Measurements from ENCODE around the gene ZDHHC4. TPM values are rescaled to one million over a fixed set of nuclear protein-coding genes. Genes with fewer than 3 reads are reported as not detected.

The ZDHHC4 gene
- total and polyA plus RNA-seq, 2 of the 13 experiments (the other 11 are each of a cell fraction or from before 2014, with no cell fraction given) = 83.2 to 188 TPM

GRCh38 chr7:6577369-6578113, at the start of gene ZDHHC4 (continued):
- TF ChIP-seq ZFP82 (CRISPR knock-in tag; IDR thresholded peaks at IDR 0.05; ENCODE audit: borderline replicate concordance) (peak; percentile 72; the same call in 1 of the 2 replicates), ZNF331 (CRISPR knock-in tag; IDR thresholded peaks at IDR 0.05) (peak; percentile 84), ATF4 (CRISPR knock-in tag; IDR thresholded peaks at IDR 0.05) (peak in 1 of 2 experiments; percentile 69; a peak in 2 of 4 replicates), CEBPG (CRISPR knock-in tag; IDR thresholded peaks at IDR 0.05) (peak; percentile 27; the same call in 1 of the 2 replicates), ZIK1 (CRISPR knock-in tag; IDR thresholded peaks at IDR 0.05; ENCODE audit: borderline replicate concordance, low read depth) (peak; percentile 31; the same call in 1 of the 2 replicates), ZNF160 (CRISPR knock-in tag; IDR thresholded peaks at IDR 0.05) (peak; percentile 40; the same call in 1 of the 2 replicates), MAFK (conservative IDR thresholded peaks at IDR 0.05 in 1 of 2, IDR thresholded peaks at IDR 0.05 in 1 of 2; ENCODE audit: low read length in 2 of 2) (no peak), NONO (IDR thresholded peaks at IDR 0.05) (no peak), NONO (CRISPR knock-in tag; conservative IDR thresholded peaks at IDR 0.05) (peak; percentile 55; the same call in 1 of the 2 replicates), ARHGAP35 (CRISPR knock-in tag; IDR thresholded peaks at IDR 0.05; ENCODE audit: borderline replicate concordance) (0 out of 2 replicates have a peak, but pooled peaks have one; percentile 64), ZNF143 (CRISPR knock-in tag; IDR thresholded peaks at IDR 0.05) (peak; percentile 48), ZNF205 (CRISPR knock-in tag; IDR thresholded peaks at IDR 0.05) (peak; percentile 89), HDAC2 (CRISPR knock-in tag; IDR thresholded peaks at IDR 0.05) (peak; percentile 58; the same call in 1 of the 2 replicates), ZNF431 (CRISPR knock-in tag; IDR thresholded peaks at IDR 0.05; ENCODE audit: borderline replicate concordance, low read depth) (peak; percentile 36; the same call in 1 of the 2 replicates), KMT2B (CRISPR knock-in tag; IDR thresholded peaks at IDR 0.05) (peak; percentile 76), ZNF616 (CRISPR knock-in tag; IDR thresholded peaks at IDR 0.05; ENCODE audit: low read depth) (0 out of 2 replicates have a peak, but pooled peaks have one; percentile 24), MYNN (CRISPR knock-in tag; IDR thresholded peaks at IDR 0.05; ENCODE audit: low read depth) (0 out of 2 replicates have a peak, but pooled peaks have one; percentile 77), LCORL (IDR thresholded peaks at IDR 0.05) (no peak), LCORL (CRISPR knock-in tag; IDR thresholded peaks at IDR 0.05) (peak; percentile 29; the same call in 1 of the 2 replicates), CREM (IDR thresholded peaks at IDR 0.05) (peak; percentile 73), CREM (CRISPR knock-in tag; IDR thresholded peaks at IDR 0.05) (0 out of 2 replicates have a peak, but pooled peaks have one; percentile 20), HDAC1 (CRISPR knock-in tag; IDR thresholded peaks at IDR 0.05) (peak; percentile 77), SOX13 (IDR thresholded peaks at IDR 0.05) (no peak), SOX13 (CRISPR knock-in tag; conservative IDR thresholded peaks at IDR 0.05 in 1 of 2, IDR thresholded peaks at IDR 0.05 in 1 of 2) (peak in 1 of 2 experiments; percentile 58; a peak in 2 of 4 replicates)
- TF ChIP-seq, protein P1, sequence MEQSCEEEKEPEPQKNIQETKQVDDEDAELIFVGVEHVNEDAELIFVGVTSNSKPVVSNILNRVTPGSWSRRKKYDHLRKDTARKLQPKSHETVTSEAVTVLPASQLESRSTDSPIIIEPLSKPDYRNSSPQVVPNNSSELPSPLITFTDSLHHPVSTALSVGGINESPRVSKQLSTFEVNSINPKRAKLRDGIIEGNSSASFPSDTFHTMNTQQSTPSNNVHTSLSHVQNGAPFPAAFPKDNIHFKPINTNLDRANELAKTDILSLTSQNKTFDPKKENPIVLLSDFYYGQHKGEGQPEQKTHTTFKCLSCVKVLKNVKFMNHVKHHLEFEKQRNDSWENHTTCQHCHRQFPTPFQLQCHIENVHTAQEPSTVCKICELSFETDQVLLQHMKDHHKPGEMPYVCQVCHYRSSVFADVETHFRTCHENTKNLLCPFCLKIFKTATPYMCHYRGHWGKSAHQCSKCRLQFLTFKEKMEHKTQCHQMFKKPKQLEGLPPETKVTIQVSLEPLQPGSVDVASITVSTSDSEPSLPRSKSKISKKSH (CRISPR knock-in tag; IDR thresholded peaks at IDR 0.05; ENCODE audit: borderline replicate concordance) = no peak
- TF ChIP-seq, protein P2, sequence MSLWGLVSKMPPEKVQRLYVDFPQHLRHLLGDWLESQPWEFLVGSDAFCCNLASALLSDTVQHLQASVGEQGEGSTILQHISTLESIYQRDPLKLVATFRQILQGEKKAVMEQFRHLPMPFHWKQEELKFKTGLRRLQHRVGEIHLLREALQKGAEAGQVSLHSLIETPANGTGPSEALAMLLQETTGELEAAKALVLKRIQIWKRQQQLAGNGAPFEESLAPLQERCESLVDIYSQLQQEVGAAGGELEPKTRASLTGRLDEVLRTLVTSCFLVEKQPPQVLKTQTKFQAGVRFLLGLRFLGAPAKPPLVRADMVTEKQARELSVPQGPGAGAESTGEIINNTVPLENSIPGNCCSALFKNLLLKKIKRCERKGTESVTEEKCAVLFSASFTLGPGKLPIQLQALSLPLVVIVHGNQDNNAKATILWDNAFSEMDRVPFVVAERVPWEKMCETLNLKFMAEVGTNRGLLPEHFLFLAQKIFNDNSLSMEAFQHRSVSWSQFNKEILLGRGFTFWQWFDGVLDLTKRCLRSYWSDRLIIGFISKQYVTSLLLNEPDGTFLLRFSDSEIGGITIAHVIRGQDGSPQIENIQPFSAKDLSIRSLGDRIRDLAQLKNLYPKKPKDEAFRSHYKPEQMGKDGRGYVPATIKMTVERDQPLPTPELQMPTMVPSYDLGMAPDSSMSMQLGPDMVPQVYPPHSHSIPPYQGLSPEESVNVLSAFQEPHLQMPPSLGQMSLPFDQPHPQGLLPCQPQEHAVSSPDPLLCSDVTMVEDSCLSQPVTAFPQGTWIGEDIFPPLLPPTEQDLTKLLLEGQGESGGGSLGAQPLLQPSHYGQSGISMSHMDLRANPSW (CRISPR knock-in tag; IDR thresholded peaks at IDR 0.05; ENCODE audit: borderline replicate concordance) = no peak
